Fibroblast of lung (primary cell): ENCODE data around the gene SLC35E1.

Experiments
- CTCF ChIP-seq, 2 donors: IDR thresholded peaks in 1 of 2; conservative IDR thresholded peaks in 1 of 2; 1 replicate in 1 of 2; 2 replicates in 1 of 2; pipeline ENCODE4 v1.5.1; 2011 to 2012; ENCODE audit warnings: low read length in 2 of 2, control low read depth in 1 of 2, inconsistent platforms in 1 of 2, low read depth in 1 of 2, mild to moderate bottlenecking in 1 of 2
- EZH2 ChIP-seq: IDR thresholded peaks from 2 replicates; pipeline ENCODE4 v1.5.1; 2012; ENCODE audit warnings: low read length, control low read depth, mild to moderate bottlenecking; ENCODE audit errors: missing control alignments

GRCh38 chr19:16621165-16621800 is 49.1 kb upstream of the SLC35E1 start:
- TF ChIP-seq CTCF (conservative IDR thresholded peaks at IDR 0.05 in 1 of 2, IDR thresholded peaks at IDR 0.05 in 1 of 2; ENCODE audit: low read depth in 1 of 2, low read length in 2 of 2) (no peak), EZH2 (no peak)
